Prostate gland (tissue), 2 donors: ENCODE measurements around the gene SELE.

Source experiments
- CTCF ChIP-seq, 4 experiments: fragments of 200-600 bp in 2 of 4; fragments of 450-650 bp in 2 of 4; sonication (generic) in 2 of 4; IDR thresholded peaks; 1 replicate in 3 of 4; 2 replicates in 1 of 4; pipeline ENCODE4 v1.5.1; 2016 to 2019; ENCODE audit warnings: antibody characterized with exemption in 4 of 4, mild to moderate bottlenecking in 2 of 4, moderate library complexity in 2 of 4
- POLR2A ChIP-seq: fragments of 450-650 bp; IDR thresholded peaks from one replicate; pipeline ENCODE4 v1.6.1; 2016; ENCODE audit warnings: antibody characterized with exemption, mild to moderate bottlenecking
- POLR2AphosphoS5 ChIP-seq: sonication (generic); formaldehyde crosslinking; IDR thresholded peaks from one replicate; pipeline ENCODE4 v1.6.1; 2017; ENCODE audit warnings: antibody characterized with exemption

GRCh38 chr1:169679692-169680091, 54.2 kb downstream of the SELE start:
- TF ChIP-seq POLR2A (no peak), CTCF (IDR thresholded peaks at IDR 0.05) (no peak), POLR2AphosphoS5 (no peak)
